IPS-20b (cell line): ENCODE measurements around the gene OR10AD1.
A peak's percentile ranks its signal among the peaks of the same experiment; 100 is the strongest.
"Not testable (repeated sequence)": the region's sequence is repeated elsewhere in the genome, so short reads cannot be mapped to it uniquely, and the experiment has no call there.

Source experiments
- H3K27ac ChIP-seq: one replicate; pipeline ENCODE4 v1.5.1; 2013; ENCODE audit warnings: low read length
- H3K27me3 ChIP-seq: 2 replicates; pipeline ENCODE4 v1.6.1; 2013; ENCODE audit warnings: mild to moderate bottlenecking, low read length, inconsistent platforms; ENCODE audit not compliant: insufficient read depth
- H3K36me3 ChIP-seq: 2 replicates; pipeline ENCODE4 v1.6.1; 2013; ENCODE audit warnings: low read depth, mild to moderate bottlenecking, inconsistent platforms, low read length, moderate library complexity; ENCODE audit not compliant: insufficient read depth
- H3K4me1 ChIP-seq: 2 replicates; pipeline ENCODE4 v1.6.1; 2013; ENCODE audit warnings: mild to moderate bottlenecking, control low read depth, inconsistent platforms, low read length, moderate library complexity; ENCODE audit not compliant: insufficient read depth
- H3K4me3 ChIP-seq: 2 replicates; pipeline ENCODE4 v1.5.1; 2013; ENCODE audit warnings: mild to moderate bottlenecking, low read length, inconsistent platforms
- H3K9ac ChIP-seq: 2 replicates; pipeline ENCODE4 v1.6.1; 2013; ENCODE audit warnings: low read depth, mild to moderate bottlenecking, inconsistent platforms, low read length, moderate library complexity
- H3K9me3 ChIP-seq: 2 replicates; pipeline ENCODE4 v1.6.1; 2013; ENCODE audit warnings: mild to moderate bottlenecking, low read depth, low read length, inconsistent platforms; ENCODE audit not compliant: insufficient read depth

The OR10AD1 gene

DNA sequence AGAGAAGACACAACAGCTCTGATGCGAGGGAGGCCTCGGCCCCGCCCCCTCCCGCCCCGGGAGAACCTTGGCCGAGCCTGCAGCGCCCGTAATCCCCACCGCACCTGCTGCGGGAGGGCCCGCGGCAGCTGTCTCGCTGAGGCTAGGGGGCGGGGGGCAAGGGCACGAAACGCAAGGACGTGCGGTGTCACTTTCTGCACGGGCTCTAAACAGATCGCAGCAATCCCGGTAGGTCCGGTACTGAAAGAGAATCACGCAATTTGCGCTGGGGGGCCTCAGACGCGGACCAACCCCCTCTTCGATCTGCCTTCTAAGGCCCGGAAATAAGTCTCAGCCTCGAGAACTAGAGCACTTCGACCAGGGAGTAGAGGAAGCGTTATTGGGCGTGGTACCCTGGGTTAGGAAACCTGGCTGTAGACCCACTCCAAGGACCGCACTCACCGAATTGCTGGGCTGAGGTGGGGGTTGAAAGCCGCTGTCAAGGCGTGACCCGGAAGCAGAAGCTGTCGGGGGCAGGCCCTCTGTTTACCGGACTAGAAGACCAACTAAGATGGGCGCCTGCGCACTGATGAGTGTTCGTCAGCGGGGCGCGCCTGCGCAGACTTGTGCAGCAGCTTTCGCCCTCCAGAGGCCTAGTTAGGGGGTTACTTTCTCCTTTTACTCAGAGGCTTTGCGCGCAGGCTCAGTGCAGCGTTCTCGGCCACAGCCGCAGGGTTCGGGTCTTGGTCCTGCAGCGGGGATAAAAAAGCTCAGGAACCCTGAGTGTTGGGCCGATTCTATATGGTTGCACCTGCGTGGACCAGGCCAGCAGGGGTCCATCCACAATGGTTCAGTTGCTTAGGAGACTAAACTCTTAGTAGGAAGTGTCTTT lies 45.8 kb downstream of the OR10AD1 start, which contains the start of gene ASB8:
Gene ASB8, minus strand, starts transcription at position 498 of the 871 bp plus-strand sequence. CDS start 4,019 bp downstream, outside the sequence.
- Histone ChIP-seq H3K36me3 (0 out of 2 replicates have a peak, but pooled peaks cover 3% of the 10 kb centered on the region), H3K27me3 (no peaks in the 10 kb centered on the region; the same call in 1 of the 2 replicates), H3K9me3 (no peaks in the 10 kb centered on the region), H3K9ac (peak within 1 kb of the TSS; percentile 68; the same call in 1 of the 2 replicates), H3K4me3 (peak within 1 kb of the TSS; percentile 91), H3K4me1 (peaks cover 5% of the 10 kb centered on the region; the same call in 1 of the 2 replicates), H3K27ac (peak within 1 kb of the TSS; percentile 10)

DNA sequence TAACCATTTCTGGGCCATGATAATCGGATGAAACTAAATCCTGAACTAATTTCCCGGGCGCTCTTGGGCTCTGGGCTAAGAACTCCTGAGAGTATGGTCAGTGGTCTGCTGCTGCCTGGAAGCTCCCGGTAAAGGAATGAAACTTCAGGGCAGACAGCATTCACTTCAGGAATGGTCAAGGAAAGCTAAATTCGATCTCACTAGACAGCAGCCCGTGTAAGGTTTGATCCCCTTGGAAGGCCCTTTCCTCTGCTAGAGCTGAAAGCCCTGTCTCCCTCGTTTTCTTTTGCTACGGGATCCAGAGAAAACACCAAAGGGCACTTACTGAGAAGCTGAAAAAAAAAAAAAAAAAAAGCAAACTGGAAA lies 46.5 kb downstream of the OR10AD1 start:
- Histone ChIP-seq H3K9ac (peak overlapping the region; percentile 54; the same call in 1 of the 2 replicates), H3K9me3 (no peaks in the 10 kb centered on the region), H3K4me3 (peak overlapping the region; percentile 91), H3K27ac (no peak overlapping the region), H3K4me1 (peaks cover 5% of the 10 kb centered on the region; the same call in 1 of the 2 replicates), H3K36me3 (0 out of 2 replicates have a peak, but pooled peaks cover 3% of the 10 kb centered on the region), H3K27me3 (no peaks in the 10 kb centered on the region; the same call in 1 of the 2 replicates)

DNA sequence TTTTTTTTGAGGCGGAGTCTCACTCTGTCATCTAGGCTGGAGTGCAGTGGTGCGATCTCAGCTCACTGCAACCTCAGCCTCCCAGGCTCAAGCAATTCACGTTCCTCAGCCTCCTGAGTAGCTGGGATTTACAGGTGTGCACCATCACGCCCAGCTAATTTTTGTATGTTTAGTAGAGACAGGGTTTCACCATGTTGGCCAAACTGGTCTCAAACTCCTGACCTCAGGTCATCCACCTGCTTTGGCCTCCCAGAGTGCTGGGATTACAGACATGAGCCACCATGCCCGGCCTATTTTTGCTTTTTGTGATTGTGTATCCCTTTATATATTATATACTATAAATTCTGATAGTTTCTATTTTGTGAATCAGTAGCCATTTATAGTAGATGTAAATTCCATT lies 47.3 kb downstream of the OR10AD1 start:
- H3K4me1 ChIP-seq, H3K27ac ChIP-seq, H3K36me3 ChIP-seq, H3K27me3 ChIP-seq, H3K9me3 ChIP-seq, H3K9ac ChIP-seq, H3K4me3 ChIP-seq: not testable (repeated sequence)
